DOHH2 (cell line): ENCODE data around the gene LCN15.
"Not testable (repeated sequence)": the region's sequence is repeated elsewhere in the genome, so short reads cannot be mapped to it uniquely, and the experiment has no call there.

Source experiments
- H3F3A ChIP-seq: fragments of 200-600 bp; sonication (generic), shearing (Covaris generic); 2 replicates; pipeline ENCODE4 v1.6.0; 2016; ENCODE audit warnings: antibody characterized with exemption, mild to moderate bottlenecking; ENCODE audit not compliant: control insufficient read depth, insufficient read depth
- H3K27ac ChIP-seq: fragments of 200-600 bp; sonication (generic); 2 replicates; pipeline ENCODE4 v1.5.1; 2014; ENCODE audit warnings: low read depth, mild to moderate bottlenecking, low read length, moderate library complexity
- H3K27me3 ChIP-seq: fragments of 200-600 bp; sonication (generic); 2 replicates; pipeline ENCODE4 v1.6.1; 2014; ENCODE audit warnings: mild to moderate bottlenecking, low read length, mixed read lengths; ENCODE audit not compliant: control insufficient read depth
- H3K36me3 ChIP-seq: fragments of 200-600 bp; sonication (generic); 2 replicates; pipeline ENCODE4 v1.6.1; 2014; ENCODE audit warnings: mild to moderate bottlenecking, low read length, moderate library complexity, mixed read lengths; ENCODE audit not compliant: control insufficient read depth
- H3K4me1 ChIP-seq: fragments of 200-600 bp; sonication (generic); 2 replicates; pipeline ENCODE4 v1.6.1; 2014; ENCODE audit warnings: mild to moderate bottlenecking, low read length, mixed read lengths; ENCODE audit not compliant: control insufficient read depth
- H3K4me2 ChIP-seq: fragments of 200-600 bp; sonication (generic); 2 replicates; pipeline ENCODE4 v1.6.0; 2014; ENCODE audit warnings: mild to moderate bottlenecking, low read length, moderate library complexity
- H3K4me3 ChIP-seq: fragments of 200-600 bp; sonication (generic); 2 replicates; pipeline ENCODE4 v1.5.1; 2014; ENCODE audit warnings: mild to moderate bottlenecking, low read length, mixed read lengths
- H3K79me2 ChIP-seq: fragments of 200-600 bp; sonication (generic); 2 replicates; pipeline ENCODE4 v1.6.1; 2014; ENCODE audit warnings: mild to moderate bottlenecking, low read length, mixed read lengths; ENCODE audit not compliant: control insufficient read depth
- H3K9me2 ChIP-seq: fragments of 200-600 bp; sonication (generic); replicated peaks from 2 replicates; pipeline ENCODE4 v1.6.1; 2014; ENCODE audit warnings: mild to moderate bottlenecking, low read length, mixed read lengths; ENCODE audit not compliant: control insufficient read depth
- H3K9me3 ChIP-seq: fragments of 200-600 bp; sonication (generic); 2 replicates; pipeline ENCODE4 v1.6.1; 2014; ENCODE audit warnings: antibody characterized with exemption, low read length, mixed read lengths; ENCODE audit not compliant: control insufficient read depth, insufficient read depth
- H4K20me1 ChIP-seq: fragments of 200-600 bp; sonication (generic); 2 replicates; pipeline ENCODE4 v1.6.0; 2014; ENCODE audit warnings: low read depth, mild to moderate bottlenecking, antibody characterized with exemption, low read length, moderate library complexity; ENCODE audit not compliant: control insufficient read depth, insufficient read depth
- EZH2phosphoT487 ChIP-seq: fragments of 200-600 bp; sonication (generic); IDR thresholded peaks from 2 replicates; pipeline ENCODE4 v1.6.1; 2017; ENCODE audit warnings: borderline replicate concordance, mild to moderate bottlenecking, antibody characterized with exemption, low read length, moderate library complexity, mixed read lengths
- TF ChIP-seq, protein P1 (sequence below): fragments of 200-600 bp; sonication (generic); IDR thresholded peaks from one replicate; pipeline ENCODE4 v1.5.1; 2014; ENCODE audit warnings: antibody characterized with exemption, mild to moderate bottlenecking, low read depth, low read length; ENCODE audit not compliant: poor library complexity, severe bottlenecking

Gene LCN15

DNA sequence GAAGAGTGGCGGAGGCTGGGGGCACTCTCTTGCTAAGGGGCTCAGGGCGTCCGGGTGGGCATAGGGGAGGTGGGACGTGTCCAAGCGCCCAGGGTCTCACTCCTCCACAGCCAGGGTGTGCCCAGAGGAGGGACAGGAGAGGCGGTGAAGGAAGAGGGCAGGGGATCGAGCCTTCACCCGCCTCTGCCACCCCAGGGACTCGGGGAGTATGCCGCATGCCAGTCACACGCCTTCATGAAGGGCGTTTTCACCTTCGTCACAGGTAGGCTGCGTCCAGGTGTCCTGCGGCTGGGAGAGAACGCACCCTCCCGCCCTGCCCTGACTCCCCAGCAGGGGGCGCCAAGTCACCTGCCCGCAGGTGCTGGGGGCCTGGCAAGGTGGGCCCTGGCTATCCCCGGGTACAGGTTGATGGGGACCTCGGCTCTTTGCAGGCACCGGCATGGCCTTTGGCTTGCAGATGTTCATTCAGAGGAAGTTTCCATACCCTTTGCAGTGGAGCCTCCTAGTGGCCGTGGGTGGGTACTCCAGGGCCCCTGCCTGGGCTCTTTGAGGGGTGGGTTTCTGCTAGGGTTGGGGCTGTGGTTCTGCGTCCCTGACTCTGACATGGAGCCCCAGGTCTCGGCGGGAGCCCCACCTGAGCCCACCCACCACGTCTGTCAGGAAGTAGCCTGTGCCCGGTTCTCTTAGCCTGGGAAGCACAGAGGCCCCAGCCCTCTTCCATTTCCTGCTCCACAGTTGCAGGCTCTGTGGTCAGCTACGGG, 27.4 kb upstream of the LCN15 start:
- Histone ChIP-seq H3K79me2 (peaks cover 3% of the 10 kb centered on the region; the same call in 1 of the 2 replicates), H3K27ac (peak overlapping the region; percentile 37), H3K27me3 (peaks cover 12% of the 10 kb centered on the region; the same call in 1 of the 2 replicates), H3K4me2 (peak overlapping the region; percentile 86), H3K4me3 (peak overlapping the region; percentile 77), H4K20me1 (no peaks in the 10 kb centered on the region), H3K9me2 (no peaks in the 10 kb centered on the region), H3K36me3 (peaks cover 9% of the 10 kb centered on the region; the same call in 1 of the 2 replicates), H3F3A (no peaks in the 10 kb centered on the region), H3K4me1 (peaks cover 36% of the 10 kb centered on the region), H3K9me3 (no peaks in the 10 kb centered on the region)
- no peak for TF ChIP-seq EZH2phosphoT487
- TF ChIP-seq, protein P1, sequence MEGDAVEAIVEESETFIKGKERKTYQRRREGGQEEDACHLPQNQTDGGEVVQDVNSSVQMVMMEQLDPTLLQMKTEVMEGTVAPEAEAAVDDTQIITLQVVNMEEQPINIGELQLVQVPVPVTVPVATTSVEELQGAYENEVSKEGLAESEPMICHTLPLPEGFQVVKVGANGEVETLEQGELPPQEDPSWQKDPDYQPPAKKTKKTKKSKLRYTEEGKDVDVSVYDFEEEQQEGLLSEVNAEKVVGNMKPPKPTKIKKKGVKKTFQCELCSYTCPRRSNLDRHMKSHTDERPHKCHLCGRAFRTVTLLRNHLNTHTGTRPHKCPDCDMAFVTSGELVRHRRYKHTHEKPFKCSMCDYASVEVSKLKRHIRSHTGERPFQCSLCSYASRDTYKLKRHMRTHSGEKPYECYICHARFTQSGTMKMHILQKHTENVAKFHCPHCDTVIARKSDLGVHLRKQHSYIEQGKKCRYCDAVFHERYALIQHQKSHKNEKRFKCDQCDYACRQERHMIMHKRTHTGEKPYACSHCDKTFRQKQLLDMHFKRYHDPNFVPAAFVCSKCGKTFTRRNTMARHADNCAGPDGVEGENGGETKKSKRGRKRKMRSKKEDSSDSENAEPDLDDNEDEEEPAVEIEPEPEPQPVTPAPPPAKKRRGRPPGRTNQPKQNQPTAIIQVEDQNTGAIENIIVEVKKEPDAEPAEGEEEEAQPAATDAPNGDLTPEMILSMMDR: peak; percentile 100

DNA sequence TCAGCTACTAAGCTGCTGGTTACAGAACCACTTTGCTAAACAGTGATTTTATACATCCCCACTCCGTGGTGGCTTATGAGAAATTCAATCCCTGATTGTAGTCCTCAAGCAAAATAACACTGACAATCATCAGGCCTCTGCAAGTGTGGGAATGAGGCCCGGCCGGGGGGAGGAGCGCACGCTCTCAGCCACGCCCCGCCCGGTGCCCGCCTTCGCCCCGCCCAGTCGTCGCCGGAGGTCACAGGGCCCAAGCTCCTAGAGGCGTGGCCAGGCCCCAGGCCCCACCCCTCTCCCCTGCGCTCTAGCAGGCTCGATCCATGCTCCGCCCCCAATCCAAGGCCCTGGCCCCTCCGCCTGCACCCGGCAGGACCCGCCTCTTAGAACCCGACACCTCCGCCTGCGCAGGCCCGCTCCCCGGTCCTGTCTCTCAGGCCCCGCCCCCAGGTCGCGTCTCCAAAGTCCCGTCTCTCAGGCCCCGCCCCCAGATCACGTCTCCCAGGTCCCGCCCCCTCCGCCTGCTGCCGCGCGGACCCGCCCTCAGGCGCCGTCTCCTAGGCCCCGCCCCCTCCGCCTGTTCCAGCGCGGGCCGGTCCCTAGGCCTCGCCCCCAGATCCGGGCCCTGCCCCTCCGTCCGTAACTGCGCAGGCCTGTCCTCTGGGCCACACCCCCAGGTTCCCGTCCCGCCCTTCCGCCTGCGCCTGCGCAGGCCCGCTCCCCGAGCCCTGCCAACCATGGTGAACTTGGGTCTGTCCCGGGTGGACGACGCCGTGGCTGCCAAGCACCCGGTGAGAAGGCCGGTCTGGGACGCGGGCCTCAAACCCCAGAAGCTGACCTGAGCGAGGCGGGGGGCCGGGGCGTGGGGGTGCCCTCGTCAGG, 26.6 kb upstream of the LCN15 start, which contains the start of gene TMEM141:
TSS of gene TMEM141 (plus strand) at position 705 of the 876 bp plus-strand sequence. CDS start at position 732, 27 bp downstream.
- no peaks in the 10 kb centered on the region for H3K9me3 ChIP-seq
- peak within 1 kb of the TSS; percentile 86 for H3K4me2 ChIP-seq
- peaks cover 28% of the 10 kb centered on the region for H3K4me1 ChIP-seq
- peak within 1 kb of the TSS; percentile 37 for H3K27ac ChIP-seq
- H4K20me1 ChIP-seq: no peaks in the 10 kb centered on the region
- no peak for TF ChIP-seq EZH2phosphoT487
- TF ChIP-seq, protein P1: no peak
- peak within 1 kb of the TSS; percentile 77 for H3K4me3 ChIP-seq
- no peaks in the 10 kb centered on the region for H3K9me2 ChIP-seq
- H3K27me3 ChIP-seq: peaks cover 16% of the 10 kb centered on the region
- peaks cover 9% of the 10 kb centered on the region; the same call in 1 of the 2 replicates for H3K36me3 ChIP-seq
- no peaks in the 10 kb centered on the region for H3F3A ChIP-seq
- peaks cover 3% of the 10 kb centered on the region; the same call in 1 of the 2 replicates for H3K79me2 ChIP-seq

DNA sequence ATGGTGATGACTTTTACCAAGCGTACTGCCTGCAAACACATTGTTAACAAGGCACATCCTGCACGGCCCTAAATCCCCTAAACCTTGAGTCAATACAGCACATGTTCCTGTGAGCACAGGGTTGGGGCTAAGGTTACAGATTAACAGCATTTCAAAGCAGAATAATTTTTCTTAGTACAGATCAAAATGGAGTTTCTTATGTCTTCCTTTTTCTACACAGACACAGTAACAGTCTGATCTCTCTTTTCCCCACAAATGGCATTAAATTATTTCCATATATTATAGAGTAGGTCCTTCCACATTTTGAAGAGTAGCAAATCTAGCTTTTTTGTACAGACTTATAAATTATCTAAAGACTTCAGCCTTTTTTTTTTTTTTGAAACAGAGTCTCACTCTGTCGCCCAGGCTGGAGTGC, 25.2 kb upstream of the LCN15 start:
- Histone ChIP-seq H3F3A (no peaks in the 10 kb centered on the region), H3K36me3 (peaks cover 9% of the 10 kb centered on the region; the same call in 1 of the 2 replicates), H3K4me2 (no peak overlapping the region), H3K27me3 (peaks cover 18% of the 10 kb centered on the region), H3K4me1 (peaks cover 21% of the 10 kb centered on the region), H3K79me2 (peaks cover 3% of the 10 kb centered on the region; the same call in 1 of the 2 replicates), H3K4me3 (no peak overlapping the region), H3K9me3 (no peaks in the 10 kb centered on the region), H3K27ac (no peak overlapping the region), H4K20me1 (no peaks in the 10 kb centered on the region), H3K9me2 (no peaks in the 10 kb centered on the region)
- TF ChIP-seq EZH2phosphoT487: no peak
- TF ChIP-seq, protein P1: no peak

DNA sequence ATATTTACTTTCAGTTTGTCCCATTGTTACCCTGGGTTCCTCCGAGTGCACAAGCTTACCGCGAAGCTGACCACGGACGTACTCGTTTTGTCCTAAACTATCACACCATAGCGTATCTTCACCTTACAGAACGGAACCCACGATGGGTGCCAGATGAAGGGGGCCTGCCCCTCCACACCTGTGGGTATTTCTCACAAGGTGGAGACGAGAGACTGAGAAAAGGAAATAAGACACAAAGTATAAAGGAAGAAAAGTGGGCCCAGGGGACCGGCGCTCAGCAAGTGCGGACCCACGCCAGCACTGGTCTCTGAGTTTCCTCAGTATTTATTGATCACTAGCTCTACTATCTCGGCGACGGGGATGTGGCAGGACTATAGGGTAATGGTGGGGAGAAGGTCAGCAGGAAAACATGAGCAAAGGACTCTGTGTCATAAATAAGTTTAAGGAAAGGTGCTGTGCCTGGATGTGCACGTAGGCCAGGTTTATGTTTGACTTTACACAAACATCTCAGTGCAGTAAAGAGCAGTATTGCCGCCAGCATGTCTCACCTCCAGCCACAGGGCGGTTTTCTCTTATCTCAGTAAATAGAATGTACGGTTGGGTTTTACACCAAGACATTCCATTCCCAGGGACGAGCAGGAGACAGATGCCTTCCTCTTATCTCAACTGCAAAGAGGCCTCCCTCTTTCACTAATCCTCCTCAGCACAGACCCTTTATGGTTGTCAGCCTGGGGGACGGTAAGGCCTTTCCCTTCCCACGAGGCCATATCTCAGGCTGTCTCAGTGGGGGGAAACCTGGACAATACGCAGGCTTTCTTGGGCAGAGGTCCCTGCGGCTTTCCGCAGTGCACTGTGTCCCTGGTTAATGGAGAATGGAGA, 24.6 kb upstream of the LCN15 start:
- not testable (repeated sequence) for H3K4me2 ChIP-seq, H3K4me3 ChIP-seq
- peaks cover 24% of the 10 kb centered on the region for H3K4me1 ChIP-seq

More for the DNA sequence above, 24.6 kb upstream of the LCN15 start:
- not testable (repeated sequence) for H3K27ac ChIP-seq, H3K9me3 ChIP-seq, H3K79me2 ChIP-seq, H3K9me2 ChIP-seq, H4K20me1 ChIP-seq, H3K36me3 ChIP-seq, H3F3A ChIP-seq
- H3K27me3 ChIP-seq: peaks cover 19% of the 10 kb centered on the region
